GM12801 (cell line): ENCODE measurements around the gene CRABP2.

Experiments used
- TF ChIP-seq, protein P1 (sequence below): IDR thresholded peaks from one replicate; pipeline ENCODE4 v1.5.1; 2011; ENCODE audit warnings: control low read depth; ENCODE audit not compliant: insufficient read length; ENCODE audit errors: extremely low read depth

Gene CRABP2

DNA sequence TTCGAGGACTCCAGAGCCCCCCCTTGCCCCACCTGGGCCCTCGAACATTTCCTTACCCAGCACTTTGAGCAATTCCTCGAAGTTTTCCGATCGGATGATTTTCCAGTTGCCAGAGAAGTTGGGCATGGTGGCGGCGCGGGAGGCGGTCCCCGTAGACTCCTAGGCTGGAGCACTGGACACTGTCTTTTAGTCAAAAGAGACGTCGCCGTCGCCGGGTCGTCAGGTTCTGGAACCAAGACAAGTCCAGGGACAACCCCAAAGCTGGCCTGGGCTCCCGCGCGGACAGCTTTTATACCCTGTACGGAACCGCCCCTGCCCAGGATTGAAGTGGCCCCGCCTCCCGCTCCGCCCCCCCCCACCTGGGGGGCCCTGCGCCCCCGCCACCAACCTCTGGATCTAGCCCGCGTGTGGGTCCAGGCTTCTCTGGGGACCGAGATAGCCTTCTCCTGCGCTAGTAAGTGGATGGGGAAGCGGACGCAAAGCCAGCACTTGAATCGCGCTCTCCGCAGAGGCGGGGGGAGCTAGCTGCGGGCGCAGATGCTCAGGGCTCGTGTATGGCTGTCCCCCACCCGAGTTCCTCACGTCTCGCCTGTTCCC is at the start of gene CRABP2:
Gene CRABP2 (minus strand): TSS at position 263 of the 597 bp plus-strand sequence. CDS start 137 bp downstream, at position 126.
- TF ChIP-seq, protein P1, sequence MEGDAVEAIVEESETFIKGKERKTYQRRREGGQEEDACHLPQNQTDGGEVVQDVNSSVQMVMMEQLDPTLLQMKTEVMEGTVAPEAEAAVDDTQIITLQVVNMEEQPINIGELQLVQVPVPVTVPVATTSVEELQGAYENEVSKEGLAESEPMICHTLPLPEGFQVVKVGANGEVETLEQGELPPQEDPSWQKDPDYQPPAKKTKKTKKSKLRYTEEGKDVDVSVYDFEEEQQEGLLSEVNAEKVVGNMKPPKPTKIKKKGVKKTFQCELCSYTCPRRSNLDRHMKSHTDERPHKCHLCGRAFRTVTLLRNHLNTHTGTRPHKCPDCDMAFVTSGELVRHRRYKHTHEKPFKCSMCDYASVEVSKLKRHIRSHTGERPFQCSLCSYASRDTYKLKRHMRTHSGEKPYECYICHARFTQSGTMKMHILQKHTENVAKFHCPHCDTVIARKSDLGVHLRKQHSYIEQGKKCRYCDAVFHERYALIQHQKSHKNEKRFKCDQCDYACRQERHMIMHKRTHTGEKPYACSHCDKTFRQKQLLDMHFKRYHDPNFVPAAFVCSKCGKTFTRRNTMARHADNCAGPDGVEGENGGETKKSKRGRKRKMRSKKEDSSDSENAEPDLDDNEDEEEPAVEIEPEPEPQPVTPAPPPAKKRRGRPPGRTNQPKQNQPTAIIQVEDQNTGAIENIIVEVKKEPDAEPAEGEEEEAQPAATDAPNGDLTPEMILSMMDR = no peak

DNA sequence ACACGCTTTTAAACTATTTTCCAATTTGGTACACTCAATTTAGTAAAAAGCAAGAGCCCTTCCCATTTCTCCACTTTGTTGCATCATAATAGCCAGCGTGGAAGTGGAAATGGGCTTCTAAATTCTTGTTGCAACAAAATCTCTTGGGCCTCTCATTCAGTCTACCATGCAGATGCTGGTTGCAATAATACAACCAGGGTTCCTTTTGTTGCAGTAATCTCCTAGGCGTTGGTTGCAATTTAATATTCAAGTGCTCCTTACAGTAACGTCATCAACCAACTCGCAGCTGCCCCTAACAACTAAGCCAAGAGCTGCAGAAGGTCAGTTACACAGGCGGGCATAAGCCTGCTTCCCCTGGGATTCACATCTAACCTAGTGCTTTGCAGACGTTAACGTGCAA is 48.8 kb upstream of the CRABP2 start:
- TF ChIP-seq, protein P1 = no peak

DNA sequence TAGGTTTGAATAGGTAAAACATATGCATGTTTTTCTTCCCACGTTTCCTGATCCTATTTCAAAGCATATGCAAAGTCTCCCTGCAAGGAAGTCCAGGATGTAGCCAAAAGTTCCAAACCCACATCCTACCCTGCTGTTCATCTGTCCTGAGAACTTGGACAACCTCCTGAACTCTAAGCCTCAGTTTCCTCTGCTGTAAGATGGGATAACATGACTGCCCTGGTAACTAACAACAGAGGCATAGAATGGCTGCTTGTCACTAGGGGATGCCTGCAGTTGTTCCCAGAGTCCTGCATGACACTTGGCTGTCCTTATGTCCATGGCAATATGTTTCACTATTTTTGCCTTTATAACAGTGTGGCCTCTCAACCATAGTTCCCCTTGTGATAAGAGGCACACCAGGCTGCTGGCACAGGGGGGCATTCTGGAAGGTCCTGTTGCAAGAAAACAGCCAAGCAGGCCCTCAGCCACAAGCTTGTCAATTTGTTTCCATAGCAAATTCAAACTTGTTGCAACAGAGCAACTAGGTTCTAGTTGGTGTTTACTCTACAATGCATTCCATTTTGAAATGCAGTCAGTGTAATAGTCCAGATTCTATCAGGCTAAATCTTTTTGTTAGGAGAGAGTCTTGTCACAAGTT is 47.6 kb upstream of the CRABP2 start:
- TF ChIP-seq, protein P1 = no peak

DNA sequence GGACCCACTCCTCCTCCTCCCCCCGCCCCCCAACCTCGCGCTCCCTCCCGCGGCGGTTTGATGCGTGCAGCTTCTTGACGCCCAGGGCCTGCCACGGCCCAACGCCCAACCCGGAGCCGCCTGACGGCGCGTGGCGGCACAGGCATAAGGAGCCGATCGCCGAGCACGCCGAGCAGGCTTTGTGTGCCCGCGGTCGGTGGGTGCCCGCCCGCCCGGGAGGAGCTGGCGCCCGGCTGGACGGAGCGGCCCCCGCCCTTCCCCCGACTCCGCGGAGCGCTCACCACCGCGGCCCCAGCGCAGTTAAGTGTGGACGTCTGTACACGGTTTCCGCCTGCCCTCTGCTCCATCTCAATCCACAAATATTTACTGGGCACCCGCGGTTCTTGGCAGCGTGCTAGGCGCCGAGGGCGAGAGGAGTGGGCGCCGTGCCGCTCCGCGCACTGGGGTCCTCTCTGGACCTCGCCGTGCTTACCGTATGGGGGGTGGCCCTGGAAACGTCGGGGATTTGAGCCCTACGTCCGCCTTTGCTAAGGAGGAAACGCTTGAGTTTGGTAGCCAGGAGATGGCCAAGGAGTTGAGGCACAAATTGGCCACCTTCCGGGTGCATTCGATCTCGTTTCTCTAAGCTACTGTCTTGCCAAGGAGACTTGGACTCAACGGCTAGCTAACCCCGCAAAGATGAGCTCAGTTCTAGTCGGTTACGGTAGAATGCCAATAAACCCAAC is 46.5 kb upstream of the CRABP2 start:
- TF ChIP-seq, protein P1 = no peak

DNA sequence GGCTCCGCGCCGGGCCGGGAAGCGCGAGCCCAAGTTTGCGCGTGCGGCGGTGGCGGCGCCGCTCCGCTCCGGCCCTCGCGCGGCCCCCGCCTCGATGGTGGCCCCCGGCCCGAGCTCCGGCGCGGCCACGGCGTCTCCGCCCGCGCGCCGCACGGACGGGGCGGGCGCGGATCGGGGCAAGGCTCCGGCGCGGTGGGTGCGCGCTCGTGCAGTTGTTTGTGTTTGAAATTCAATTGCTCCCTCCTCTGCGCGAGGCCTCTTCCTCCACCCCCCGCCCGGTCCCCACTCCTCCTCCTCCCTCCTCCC is 46.0 kb upstream of the CRABP2 start, which contains the start of gene HDGF:
Gene HDGF (minus strand): TSS at position 225 of the 306 bp plus-strand sequence. CDS start 246 bp downstream, outside the sequence.
- TF ChIP-seq, protein P1 = no peak

DNA sequence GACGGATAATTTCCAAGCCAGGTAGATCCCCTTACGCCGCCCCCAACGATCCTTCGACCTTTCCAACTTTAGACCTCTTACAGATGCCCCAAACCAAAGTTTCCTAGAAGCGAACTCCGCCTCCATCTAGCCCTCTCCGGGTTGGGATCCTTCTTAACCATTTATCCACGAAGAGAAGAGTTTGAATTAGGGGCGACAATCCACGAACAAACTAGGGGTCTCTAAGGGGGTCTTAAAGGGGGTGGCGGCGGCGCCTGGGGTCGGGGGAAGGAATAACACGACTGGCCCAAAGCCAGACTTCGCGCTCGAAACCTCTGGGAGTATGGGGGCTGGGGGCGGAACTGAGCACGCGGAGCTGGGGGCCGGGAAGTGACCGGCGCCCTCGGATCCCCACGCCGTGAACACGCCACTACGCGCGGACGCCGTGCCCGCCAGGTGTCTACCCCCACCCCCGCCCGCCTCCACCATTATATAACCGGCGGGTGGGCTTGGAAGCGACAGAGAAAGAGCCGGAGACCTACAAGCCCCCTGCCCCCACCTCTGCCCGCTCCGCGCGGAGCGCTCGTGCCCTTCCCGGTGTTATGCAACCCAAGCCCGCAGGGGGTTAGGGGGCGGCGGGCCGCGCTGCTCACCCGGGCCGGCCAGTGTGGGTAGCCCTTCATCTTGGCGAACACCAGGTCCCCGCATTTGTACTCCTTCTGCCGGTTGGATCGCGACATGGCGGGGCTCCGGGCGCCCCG is 45.5 kb upstream of the CRABP2 start:
- TF ChIP-seq, protein P1 = no peak

DNA sequence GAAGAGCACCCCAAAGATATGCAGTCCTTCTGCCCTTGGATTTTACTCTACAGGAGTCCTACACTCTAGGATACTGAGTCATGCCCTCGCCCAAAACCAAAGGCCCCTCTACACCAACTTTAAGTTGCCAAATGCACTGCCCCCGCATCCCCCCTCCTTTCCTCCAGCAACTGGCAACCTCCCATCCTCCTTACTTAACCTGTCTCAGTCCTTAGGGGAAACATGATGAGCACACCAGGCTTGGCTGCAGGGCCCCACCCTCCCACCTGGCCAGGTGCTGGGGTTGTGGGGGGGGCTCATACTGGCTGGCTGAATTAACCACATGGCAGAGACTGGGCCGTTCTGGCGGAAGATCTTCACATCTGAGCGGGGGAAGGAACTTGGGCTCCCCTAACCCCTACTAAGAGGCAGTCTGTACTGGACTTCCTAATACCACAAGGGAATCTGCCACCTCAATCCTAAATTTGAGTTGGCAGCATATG is 44.8 kb upstream of the CRABP2 start:
- TF ChIP-seq, protein P1 = no peak
